DMS153 treated with DMSO at 0.1 percent for 48 hours (cell line): ENCODE results near the gene TXNL1.
"Not testable (repeated sequence)": the region's sequence is repeated elsewhere in the genome, so short reads cannot be mapped to it uniquely, and the experiment has no call there.

ENCODE experiments used
- DNase-seq: peaks from one replicate; lab custom pipeline; 2025; ENCODE audit not compliant: unreplicated experiment; lab: John Stamatoyannopoulos, UW

Gene TXNL1

DNA sequence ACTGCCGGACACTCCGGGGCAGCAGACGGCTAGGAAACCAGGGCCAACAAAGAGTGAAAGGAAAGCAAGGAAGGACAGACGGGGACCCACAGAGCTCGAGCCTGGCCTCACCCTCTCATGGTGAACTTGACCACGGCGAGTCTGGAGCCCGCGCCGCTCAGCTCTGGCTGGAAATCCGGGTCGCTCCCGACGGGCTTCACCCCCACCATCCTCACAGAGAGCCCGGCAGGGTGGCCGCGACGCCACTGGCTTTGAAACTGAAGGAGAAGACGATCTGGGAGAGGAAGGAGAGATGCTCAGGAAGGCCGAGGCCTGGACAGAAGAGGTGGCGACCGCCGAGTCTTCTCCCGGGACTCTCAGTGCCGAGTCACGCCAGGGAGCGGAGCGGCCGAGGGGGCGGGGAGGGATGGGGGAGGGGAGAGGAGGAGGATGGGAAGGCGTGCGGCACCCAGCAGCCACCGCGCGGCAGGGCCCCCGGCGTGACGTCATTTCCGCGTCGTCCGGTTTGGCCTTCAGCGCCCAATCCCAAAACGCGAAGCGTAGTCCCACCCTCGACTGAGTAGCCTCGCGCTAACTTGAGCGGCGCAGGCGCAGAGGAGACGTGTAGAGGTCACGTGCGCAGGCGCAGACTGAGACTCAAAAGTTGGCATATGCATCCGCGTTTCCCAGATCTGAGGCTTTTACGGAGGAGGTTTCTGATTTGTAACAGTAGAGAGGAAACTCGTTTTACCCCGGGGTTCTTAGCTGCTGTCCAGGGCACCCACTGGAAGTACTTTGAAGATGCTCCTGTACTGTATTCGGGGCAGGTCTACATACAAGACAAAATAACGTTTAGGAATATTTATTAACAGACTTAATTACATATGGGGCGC, at the start of gene TXNL1:
TSS of gene TXNL1 (minus strand) at position 361 of the 872 bp plus-strand sequence. CDS start at position 209, 152 bp downstream.
- DNase-seq = peak; percentile 94

DNA sequence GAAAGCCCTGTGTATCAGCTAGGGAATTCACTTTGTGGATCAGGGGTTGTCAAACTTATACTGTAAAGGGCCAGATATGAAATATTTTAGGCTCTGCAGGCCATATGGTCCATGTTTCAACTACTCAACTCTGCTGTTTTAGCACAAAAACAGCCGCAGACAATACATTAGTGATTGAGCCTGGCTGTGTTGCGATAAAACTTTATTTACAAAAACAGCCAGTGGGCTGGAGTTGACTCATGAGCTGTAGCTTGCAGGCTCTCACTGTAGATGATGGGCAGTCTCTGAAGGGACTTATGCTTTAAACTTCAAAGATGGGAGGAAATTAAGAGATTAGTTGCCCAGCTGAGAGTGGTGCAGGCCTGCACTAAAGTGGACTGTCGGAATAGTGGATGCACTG, 45.9 kb upstream of the TXNL1 start:
- no peak for DNase-seq

DNA sequence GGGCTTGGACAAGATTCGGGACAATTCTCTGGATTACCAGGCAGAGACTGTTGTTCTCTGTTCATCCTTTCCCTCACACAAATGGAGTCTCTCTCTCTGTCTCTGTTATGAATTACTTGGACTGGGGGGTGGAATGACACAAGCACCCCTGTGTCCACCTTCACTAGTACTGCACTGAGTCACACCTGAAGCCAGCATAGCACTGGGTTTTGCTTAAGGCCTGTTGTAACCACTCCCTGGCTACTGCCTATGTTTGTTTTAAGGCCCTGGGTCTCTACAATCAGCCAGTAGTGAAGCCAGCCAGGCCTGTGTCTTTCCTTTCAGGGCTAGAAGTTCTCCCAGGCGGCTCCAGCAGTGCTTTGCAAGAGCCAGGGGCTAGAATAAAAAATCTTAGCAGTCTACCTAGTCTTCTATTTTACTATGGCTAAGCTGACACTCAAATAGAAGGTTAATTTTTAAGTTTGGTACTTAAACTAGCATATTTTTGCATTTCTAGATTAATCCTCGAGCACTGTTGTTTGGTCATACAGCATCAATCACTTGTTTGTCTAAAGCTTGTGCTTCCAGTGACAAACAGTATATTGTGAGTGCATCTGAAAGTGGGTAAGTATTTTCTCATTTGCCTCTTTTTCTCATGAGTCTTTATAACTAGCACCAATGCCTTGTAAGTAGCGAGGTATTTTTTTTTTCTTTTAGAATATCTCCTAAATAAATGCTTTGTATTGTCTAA, 40.6 kb upstream of the TXNL1 start:
- DNase-seq = no peak

DNA sequence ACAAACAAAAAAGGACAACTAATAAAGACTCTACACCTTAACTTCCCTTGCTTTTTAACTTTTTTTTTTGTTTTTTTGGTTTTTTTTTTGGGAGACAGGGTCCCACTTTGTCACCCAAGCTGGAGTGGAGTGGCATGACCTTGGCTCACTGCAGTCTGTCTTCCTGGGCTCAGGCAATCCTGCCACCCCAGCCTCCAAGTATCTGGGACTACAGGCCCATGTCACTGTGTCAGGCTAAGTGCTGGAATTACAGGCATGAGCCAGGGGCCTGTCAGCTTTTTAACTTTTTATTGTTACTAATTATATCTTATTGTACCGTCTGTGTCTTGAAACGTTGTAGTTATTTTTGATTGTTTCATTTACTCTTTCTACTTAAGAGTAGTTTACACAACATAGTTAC, 38.2 kb upstream of the TXNL1 start:
- no peak for DNase-seq

DNA sequence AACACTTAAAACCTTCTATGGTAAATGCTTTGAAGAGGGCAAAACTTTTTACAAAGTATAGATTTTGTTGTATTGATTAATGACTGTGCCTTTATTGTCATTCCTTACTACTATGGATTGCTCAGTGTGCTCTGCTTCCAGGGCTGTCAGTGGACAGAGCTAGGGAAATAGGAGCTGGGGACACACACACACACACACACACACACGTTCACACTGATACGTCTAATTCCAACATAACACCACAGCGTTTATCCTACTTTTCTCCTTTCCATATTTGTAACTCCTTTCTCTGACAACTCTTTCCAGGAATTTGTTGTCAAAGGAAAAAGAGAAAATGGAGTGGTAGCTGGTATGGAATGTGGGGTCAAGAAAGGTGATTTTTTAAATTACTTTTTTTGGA, 34.6 kb upstream of the TXNL1 start:
- no peak for DNase-seq

DNA sequence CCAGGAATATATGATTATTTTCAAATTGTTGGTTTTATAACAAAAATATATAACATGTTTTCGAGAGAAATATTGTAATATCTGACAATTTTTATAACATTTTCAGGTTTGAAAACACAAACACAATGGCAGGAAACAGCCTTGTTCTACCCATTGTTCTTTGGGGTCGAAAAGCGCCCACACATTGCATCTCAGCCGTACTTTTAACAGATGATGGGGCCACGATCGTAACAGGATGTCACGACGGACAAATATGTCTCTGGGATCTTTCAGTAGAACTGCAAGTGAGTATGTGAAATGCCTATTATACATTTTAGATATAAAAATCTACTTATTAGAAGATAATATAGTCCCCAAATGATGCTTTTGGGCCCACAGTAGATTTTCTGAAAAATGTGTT, 34.0 kb upstream of the TXNL1 start:
- DNase-seq = no peak

DNA sequence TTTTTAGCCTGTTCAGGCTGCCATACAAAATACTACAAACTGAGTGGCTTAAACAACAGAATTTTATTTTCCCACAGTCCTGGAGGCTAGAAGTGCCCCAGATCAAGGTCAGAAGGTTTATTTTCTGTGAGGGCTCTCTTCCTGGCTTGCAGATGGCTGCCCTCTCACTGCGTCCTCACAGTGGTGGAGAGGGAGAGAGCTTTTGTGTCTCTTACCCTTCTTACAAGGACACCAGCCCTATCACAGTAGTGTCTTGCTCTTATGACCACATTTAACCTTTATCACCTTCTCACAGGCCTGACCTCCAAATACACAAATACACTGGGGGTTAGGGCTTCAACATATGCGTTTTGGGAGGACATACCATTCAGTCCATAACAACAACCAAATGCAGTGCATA, 24.5 kb upstream of the TXNL1 start:
- no peak for DNase-seq

DNA sequence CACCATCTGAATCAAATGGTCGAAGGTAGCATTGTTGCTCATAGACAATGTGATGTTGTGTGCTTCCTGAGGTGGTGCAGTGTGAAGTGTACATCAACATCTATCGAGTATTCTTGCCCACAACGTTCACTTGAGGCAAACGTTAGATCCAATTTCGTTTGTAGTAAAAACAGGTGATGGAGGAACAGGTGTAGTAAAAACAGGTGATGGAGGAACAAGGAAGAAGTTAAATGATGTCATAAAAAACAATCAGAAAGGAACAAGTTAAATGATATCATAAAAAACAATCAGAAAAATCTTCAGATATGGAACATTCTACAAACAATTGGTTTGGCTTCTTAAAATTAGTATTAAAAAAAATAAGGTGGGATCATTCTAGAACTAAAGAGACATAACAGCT, 24.1 kb upstream of the TXNL1 start:
- no peak for DNase-seq

DNA sequence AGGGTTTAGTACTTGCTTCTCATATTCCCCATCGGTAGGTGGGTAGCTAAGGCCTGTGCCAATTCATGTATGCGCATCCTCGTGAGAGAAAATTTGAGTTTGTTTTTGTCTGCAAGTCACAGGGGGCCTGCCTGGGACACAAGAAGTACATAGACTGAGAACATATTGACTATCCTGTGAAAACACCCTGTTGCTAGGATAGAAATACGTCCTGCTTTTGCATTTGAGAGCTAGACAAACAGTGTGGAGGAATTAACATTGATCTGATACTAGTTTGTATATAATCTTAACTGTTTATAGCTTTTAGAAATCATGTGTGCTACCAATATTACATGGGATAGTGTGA, 23.6 kb upstream of the TXNL1 start:
- no peak for DNase-seq

DNA sequence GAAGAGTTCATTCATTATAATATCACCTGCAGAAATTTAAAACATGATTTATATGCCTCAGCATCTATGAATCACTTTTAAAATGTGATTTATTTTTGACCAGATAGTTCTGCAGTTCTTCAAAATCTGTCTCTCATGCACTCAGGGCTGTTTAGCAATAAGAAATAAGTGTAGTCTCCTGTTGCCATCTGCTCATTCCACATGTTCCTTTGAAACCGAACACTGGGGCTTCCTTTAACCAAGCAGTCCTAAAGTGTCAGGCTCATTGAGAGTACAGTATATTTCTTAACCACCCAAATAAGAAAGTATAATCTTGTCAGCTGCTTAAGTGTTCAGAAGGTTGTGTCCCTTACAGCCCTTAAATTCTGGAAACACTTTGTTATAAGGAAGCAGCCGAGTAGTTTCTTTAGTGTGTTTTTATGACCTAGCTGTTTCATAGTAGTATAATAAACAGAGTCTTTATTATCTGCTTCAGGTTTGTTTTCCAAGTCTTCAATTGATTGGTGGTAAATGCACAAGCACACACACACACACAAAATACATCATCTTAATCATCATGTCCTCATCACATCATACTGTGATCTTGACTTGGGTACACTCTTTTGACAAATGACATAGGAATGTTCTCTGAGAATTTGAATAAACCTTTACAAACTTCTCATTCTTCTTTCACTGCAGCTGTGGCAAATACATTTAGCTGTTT, 23.1 kb upstream of the TXNL1 start:
- DNase-seq = no peak

DNA sequence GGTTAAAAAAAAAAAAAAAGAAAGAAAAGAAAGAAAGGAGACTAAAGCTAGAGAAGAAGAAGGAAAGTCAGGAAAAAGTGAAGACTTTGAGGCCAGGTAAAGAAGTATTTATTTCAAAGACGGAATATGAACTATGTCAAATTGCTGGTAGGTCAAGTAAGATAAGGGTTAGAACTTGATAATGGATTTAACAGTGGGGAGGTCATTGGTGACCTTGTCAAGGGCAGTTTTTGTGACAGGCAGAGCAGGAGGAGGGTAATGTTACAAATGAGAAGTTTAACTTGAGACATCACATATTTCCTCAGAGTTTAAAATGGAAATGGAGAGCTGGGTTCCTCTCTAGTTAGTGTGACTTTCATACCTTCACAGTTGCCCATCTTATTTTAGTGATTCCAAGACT, 22.3 kb upstream of the TXNL1 start:
- DNase-seq = no peak

DNA sequence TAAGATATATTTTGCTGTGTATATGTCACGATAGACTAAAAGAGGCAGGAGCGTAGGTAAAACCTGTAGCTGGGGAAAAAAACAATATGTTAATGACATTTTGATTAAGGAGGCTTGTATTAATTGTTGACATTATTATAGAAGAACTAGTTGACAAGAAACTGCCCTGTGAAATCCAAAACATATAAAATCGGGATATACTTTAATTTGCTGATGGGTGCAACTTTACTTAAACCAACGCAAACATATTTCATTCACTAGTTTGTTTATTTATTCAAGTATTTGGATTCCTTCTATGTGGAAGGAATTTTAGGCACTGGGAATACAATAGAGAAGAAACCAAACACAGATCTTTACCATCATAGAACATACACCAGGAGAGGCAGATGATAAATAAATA, 20.7 kb upstream of the TXNL1 start:
- no peak for DNase-seq

DNA sequence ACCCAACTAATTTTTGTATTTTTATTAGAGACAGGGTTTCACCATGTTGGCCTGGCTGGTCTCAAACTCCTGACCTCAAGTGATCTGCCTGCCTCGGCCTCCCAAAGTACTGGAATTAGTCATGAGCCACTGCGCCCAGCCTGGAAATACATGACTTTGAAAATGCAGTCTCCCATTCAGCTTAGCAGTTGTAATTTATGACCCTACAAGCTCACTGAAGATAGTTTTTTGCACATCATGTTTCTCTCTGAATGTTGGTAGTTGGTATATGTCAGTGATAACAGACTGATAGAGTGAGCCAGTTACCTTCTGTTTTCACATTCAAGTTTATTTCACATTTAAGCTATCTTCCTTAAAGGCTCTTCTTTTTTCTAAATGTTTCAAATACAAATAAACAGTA, 19.9 kb upstream of the TXNL1 start:
- DNase-seq = no peak

DNA sequence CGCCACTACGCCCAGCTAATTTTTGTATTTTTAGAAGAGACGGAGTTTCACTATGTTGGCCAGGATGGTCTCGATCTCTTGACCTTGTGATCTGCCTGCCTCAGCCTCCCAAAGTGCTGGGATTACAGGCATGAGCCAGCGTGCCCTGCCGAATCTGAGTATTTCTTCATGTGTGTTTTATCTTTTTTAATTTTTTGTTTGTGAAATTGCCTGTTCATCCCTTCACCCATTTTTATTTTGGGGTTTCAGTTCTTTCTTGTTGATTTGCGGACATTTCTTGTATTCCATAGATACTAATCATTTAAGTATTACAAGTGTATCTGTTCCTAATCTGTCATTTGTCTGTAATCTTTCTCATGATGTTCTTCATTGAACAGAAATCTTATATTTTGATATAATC, 15.9 kb upstream of the TXNL1 start:
- not testable (repeated sequence) for DNase-seq

DNA sequence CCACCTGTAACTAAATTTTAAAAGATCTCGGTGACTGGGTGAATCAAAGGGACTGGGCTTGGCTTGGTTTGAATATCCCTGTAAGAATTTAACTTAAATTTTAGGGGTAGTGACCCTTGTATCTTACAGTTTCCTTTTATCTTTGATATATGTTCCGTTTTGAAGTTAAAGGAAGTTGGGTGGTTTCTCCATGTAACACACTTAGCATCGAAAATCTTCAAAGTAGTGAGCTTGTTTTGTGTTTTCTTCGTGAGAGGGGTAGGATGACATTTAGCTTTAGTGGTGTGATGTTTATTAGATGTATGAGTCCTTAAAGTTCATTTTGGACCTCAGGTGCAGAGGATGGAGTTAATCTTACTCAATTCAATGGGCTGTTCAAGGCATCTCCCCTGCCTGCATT, 14.4 kb upstream of the TXNL1 start:
- no peak for DNase-seq

DNA sequence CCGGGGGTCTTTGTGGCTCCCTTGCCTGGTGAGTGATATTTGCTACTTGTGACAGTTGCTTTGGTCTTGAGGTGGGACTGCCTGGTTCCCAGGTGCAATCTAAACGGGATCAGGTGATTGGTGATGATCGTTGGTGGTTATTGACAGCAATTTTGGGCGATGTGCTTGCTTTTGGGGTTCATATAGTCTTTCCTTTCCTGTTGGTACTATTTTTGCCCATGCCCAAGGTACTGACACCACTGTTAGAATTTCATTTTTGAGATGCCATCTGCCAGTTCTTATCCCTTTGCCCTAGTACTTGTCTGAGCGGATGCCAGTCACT, 13.3 kb upstream of the TXNL1 start:
- DNase-seq = no peak

DNA sequence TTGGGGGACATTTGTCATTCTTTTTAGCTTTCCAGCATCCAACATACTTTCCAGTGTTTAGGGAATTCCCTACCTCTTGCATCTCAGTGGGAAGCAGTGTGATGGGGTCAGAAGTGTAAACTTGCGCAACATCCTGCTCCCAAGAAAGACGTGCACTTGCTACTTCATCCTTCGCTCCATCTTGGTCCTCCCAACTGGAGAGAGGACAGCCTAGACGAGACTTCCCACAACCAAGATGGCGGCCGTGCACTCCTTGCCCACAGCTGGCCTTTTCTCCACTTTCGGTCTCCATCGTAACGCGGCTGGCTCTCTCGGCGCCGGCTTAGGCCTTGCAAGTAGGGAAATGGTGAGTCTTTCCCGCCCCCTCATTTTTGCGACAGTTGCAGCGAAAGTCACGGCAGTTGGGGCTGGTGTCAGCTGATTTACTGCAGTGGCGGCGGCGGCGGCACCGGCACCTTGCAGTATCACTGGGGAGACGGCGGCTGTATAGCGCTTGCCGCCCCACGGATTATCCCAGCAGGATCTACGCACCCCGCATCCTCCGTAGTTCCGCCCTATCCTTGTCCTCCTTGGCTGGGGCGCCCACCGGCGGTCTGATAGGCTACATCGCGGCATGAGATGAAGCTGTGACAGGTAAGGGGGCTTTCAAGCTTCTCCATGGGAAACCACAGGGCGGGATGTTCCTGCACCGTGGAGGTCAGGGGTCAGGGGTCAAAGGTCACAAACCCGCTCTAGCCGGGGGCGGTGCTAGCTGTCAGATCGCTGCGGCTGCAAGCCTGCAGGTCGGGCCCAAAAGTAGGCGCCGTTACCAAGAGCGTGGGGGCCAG, 12.8 kb upstream of the TXNL1 start, which contains the start of gene WDR7:
TSS of gene WDR7 (plus strand) at position 416 of the 827 bp plus-strand sequence. CDS start 21,157 bp downstream, outside the sequence.
- peak; percentile 91 for DNase-seq

DNA sequence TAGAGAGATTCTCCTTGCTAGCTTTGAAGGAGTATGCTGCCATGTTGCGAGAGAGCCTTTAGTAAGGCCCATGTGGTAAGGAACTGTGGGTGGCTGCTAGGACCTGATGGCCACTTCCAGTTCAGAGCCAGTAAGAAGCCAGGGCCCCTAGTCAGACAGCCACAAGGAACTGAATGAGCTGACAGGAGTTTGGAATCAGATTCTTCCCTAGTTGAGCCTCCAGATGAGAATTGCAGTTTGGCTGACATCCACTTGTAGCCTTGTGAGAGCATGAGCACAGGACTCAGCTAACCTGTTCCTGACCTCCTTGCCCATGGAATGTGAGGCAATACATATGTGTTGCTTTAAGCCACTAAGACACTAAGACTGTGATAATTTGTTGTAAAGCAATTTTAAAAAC, 11.6 kb upstream of the TXNL1 start:
- DNase-seq = no peak

DNA sequence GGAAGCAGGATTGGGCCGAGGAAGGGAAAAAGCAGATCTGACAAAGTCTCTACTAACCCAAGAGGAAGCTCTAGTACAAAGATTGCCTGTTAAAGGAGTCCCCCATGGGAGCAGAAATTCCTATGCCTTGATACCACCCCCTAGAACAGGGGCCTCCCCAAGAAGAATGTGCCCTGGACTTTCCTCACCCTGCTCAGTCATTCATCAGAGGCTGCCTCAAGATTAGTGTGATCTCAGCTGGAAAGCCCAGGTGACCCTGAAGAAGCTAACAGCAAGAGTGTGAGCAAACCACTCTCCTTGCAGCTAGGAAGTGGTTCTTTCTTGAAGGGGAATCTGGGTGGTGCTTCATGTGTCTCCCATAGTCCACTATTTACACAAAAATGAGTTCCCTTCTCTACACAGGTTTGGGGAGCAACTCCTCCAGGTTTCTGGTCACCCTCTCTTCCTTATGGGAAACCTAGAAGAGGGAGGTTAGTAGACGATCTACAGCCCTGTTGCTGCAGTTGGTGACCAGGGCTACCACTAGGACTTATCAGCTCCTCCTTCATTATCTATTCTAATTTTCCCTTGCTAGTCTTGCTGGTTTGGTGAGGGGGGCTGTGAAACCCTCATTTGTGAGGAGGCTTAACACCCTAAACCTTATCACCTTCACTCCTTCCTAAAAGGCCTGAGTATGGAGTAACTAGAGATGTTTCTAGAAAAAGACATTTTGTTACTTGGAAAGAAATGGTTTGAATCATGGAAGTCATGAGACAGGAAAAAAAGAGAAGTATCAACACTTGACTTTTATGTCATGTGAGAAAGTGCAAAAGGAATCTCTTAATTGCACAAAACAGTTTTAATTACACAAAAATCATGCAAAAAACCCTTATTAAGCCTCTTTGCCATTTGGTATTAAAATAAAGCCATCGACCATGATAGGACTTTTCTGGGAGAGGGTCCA, 9.8 kb upstream of the TXNL1 start:
- DNase-seq = no peak

DNA sequence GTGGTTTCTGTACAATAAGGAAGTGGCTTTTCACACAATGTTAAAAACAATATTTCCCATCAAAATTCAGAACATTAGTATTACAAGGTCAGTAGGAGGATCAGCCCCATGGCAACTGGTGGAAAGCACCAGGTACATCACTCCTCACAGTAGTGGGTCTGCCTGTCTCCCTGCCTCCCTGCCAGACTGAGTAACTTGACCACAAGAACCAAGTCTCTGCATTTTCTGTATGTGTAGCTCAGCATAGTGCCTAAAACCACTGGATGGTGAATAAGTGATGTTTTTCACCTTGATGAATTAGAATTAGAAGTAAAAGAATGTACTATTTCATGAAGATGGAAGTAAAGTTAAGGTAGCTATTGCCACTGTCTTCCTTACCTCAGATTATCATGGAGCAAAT, 8.7 kb upstream of the TXNL1 start:
- no peak for DNase-seq
